T follicular helper cell (primary cell): ENCODE data around the gene RDH16.

Source experiments
- DNase-seq: peaks from one replicate; pipeline ENCODE4 v3.0.0-alpha.2; 2020; ENCODE audit warnings: low read depth
- total RNA-seq, 2 experiments: gene quantifications; one replicate each; lab custom pipeline; 2026; lab: John Stamatoyannopoulos, UW

The RDH16 gene
- 0.13 to 1.0 reads per million in 2 experiments for total RNA-seq

DNA sequence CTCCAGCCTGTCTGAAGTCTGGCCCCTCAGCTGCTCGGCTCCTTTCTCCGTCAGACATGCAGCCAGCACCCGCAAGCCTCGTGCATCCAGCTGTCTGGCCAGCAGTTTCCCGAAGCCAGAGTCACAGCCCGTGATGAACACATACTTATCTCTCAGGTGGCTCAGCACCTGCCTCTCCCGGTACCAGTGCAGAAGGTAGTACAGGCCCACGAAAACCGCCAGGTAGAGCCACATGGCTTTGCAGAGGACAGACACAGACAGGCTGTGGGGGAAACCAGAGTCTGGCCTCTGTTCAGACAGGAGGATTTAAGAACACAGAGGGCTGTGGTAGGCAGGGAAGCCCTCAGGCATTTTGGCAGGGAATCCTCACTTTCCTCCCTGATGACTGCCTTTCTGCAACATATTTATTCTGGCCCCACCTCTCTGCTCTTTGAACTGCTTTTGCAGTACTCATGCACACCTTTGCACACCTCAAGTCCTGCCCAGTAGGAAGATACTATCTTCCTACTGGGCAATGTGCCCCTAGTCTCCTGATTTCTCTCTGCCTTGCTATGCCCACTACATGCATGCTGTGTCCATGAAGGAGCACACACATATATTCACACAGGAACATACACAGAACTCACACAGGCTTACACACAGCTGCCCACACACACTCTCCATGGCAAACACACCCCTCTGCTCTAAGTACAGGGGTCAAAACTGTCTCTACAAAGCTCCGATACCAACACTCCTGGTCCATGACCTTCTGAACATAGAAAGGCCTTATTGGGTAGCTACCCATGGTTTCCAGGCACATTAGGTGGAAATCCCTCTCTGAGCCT lies at the start of gene RDH16:
Gene RDH16 (minus strand): TSS at position 380 of the 824 bp plus-strand sequence. CDS start 146 bp downstream, at position 234.
- no peak for DNase-seq

GRCh38 chr12:57006809-57007475 lies 49.5 kb upstream of the RDH16 start:
- DNase-seq, result no peak

GRCh38 chr12:57005980-57006808 lies 48.8 kb upstream of the RDH16 start, which contains the start of gene ZBTB39:
TSS of gene ZBTB39 (minus strand) at chr12:57006546. CDS start at chr12:57004917, 1,629 bp downstream.
- peak; percentile 57 for DNase-seq

GRCh38 chr12:57004651-57005050 lies 47.2 kb upstream of the RDH16 start:
- no peak for DNase-seq

GRCh38 chr12:57003395-57003794 lies 46.0 kb upstream of the RDH16 start:
- no peak for DNase-seq

GRCh38 chr12:57001448-57001906 lies 44.1 kb upstream of the RDH16 start:
- DNase-seq, result peak; percentile 69

DNA sequence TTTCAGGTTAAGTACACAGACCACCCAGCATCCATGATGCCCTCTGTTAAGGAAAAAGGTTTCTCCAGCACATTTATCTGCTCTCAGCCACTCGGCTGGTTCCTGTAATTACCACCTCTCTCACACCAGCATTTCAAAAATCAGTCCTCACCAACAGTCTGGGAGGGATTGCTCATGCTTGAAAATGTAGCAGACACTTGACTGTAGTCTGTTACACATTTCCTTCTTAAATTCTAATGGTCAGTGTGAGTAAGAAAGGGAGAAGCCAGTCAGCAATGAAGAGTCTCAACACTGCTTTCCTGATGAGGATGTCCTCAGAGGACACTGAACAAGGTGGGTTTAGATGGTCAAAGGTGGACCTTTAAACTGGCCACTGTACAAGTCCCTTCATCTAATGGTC lies 43.0 kb upstream of the RDH16 start:
- DNase-seq, result no peak

- no peak for DNase-seq
Observed at GRCh38 chr12:56999456-56999855, 42.0 kb upstream of the RDH16 start.

DNA sequence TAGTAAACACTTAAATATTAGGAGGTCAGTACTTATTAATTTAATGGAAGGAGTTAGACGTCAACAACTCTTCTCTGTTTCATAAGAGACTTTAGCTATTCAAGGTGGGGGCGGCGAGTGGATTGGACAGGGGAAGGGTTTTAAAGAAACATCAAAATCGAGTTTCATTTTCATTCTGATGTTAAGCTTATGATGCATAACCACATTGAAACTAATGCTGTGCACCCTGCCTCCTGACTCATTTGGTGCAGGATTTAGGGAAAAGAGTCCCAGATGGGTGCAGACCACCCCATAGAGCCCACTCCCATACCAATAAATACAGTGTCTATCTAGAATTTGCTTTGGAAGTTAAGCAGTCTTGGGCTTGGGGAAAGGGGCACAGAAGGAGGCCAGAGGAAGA lies 41.6 kb upstream of the RDH16 start:
- DNase-seq, result no peak

DNA sequence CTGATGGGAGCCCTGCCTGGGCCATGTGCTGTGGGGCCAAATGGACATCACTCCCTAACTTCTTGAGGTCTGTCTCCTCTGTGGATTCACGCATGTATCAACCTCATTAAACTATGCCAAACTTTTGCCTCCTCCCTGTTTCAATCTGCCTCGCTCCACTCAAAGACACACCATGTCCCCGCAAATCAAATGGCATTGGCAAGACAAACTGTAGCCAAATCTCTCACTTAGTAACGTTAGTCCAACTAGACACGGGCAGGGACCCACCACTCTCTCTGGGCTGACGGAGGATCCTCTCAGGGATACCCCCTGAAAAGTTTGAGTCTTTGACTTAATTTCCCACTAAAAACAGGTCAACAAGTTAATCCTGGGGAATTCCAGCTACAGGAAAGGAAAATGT lies 40.9 kb upstream of the RDH16 start:
- no peak for DNase-seq

DNA sequence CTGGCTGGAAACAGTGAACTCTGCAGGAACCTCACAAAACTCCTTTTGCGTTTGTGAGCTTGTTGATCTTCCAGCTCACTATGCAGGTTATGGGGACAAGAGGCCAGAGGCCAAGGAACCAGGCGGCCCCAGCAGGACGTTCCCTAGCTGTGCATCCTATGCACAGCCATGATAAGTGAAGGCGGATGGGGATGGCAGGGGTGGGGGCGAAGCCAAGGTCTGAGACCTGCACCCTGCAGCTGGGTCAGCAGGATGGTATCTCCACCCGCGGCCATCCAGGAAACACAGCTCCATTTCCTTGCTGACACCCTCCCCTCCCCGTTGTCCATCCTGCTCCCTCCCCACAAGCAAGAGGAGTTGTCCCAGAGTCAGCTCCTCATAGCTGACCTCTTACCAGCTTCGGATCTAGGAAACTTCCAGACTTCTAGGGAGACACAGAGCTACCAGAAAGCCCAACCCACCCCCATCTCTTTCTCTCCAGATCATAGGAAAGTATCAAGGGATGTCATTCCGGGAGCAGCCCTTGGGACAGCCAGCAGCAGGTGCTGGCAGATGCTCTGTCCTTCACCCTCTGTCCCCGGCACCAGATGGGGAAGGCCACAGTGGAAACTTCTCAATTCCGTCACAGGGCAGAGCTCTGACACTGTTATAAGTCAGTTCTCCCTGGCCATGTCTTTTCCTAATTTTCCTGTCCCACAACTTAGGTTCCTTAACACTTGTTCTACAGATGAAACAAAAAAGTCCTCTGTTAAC lies 39.6 kb upstream of the RDH16 start:
- no peak for DNase-seq

- no peak for DNase-seq
Observed at GRCh38 chr12:56995930-56996496, 38.6 kb upstream of the RDH16 start.

DNA sequence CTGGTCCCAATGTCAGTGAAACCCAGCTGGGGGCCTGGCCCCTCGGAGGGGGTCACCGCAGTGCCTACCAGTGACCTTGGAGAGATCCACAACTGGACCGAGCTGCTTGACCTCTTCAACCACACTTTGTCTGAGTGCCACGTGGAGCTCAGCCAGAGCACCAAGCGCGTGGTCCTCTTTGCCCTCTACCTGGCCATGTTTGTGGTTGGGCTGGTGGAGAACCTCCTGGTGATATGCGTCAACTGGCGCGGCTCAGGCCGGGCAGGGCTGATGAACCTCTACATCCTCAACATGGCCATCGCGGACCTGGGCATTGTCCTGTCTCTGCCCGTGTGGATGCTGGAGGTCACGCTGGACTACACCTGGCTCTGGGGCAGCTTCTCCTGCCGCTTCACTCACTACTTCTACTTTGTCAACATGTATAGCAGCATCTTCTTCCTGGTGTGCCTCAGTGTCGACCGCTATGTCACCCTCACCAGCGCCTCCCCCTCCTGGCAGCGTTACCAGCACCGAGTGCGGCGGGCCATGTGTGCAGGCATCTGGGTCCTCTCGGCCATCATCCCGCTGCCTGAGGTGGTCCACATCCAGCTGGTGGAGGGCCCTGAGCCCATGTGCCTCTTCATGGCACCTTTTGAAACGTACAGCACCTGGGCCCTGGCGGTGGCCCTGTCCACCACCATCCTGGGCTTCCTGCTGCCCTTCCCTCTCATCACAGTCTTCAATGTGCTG lies 38.0 kb upstream of the RDH16 start:
- no peak for DNase-seq

DNA sequence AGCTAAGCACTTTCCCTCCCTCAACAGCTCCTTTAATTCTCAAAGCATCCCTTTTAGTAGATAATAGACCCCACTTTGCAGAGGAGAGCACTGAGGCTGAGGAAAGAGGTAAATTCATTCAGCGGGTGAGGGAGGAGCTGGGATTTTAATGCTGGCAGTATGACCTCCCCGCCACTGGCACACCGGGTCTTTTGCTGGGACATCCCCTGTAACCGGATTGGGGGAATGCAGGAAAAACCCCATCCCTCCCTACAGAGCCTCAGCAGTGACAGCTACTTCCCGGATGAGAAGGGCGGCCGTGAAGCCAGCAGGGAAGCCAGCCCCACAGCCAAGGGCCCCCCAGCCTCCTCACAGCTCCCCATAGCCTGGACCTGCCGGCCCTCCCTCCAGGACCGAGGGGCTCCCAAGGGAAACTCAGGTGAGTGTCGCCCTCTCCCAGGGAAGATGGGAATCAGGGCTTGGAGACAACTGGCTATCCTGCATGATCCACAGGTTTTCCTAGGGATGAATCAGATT lies 36.9 kb upstream of the RDH16 start:
- DNase-seq, result no peak

- DNase-seq, result no peak
Observed at GRCh38 chr12:56993346-56993745, 35.9 kb upstream of the RDH16 start.

DNA sequence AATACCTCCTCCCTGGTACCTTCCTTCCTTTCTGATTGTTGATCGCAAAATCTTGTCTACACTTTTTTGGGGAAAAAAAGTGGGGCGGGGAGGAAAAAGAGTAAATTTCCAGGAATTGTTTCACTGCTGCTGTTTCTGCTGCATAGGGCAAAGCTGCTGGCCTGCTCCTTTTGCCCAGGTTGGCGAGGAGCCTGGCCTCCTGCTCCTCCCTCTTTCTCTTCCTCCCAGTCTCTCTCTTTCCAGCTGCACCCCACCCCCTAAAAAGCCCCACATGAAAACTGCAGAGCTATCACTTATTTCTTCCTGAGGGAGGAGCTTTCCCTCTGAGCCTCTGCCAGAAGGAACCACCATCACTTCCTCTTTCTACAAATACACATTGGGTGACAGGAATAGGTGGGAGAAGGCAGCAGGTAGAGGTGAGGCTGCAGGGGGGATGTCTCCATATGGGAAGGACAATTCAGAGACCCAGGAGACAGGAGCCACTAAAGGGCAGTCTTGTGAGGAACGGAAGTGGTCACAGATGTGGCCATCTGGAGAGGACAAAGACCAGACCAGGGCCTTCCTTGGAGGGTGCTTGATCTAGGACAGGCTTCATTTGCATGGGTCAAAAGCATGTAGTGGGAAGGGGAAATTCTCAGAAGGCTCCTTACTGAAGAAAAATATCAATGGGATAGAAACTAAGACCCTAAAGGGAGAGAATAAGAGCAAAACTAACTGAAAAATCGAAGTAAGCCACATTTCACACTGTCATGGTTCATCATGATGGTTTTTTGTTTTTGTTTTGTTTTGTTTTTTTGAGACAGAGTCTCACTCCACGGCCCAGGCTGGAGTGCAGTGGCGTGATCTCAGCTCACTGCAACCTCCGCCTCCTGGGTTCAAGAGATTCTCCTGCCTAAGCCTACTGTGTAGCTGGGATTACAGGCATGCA lies 34.2 kb upstream of the RDH16 start:
- DNase-seq, result no peak

GRCh38 chr12:56990648-56991318 lies 33.4 kb upstream of the RDH16 start:
- DNase-seq, result no peak

GRCh38 chr12:56989861-56990610 lies 32.6 kb upstream of the RDH16 start:
- no peak for DNase-seq
